ENCODE measurements around the gene PRMT7.
A peak's percentile ranks its signal among the peaks of the same experiment; 100 is the strongest.

PRMT7 gene

DNA sequence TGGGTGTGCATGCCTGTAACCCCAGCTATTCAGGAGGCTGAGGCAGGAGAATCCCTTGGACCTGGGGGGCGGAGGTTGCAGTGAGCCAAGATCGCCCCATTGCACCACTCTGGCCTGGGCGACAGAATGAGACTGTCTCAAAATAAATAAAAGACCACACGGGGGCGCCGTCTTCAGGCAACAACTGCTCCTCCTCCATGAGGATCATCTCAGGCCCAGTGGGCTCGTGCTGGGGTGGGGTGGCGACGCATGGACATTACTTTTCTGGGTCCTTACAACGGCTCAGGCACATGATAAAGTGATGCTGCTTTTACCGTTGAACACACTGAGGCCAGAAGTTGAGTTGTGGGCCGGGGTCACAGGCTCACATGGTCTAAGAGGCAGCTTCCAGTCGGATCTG, 56.2 kb downstream of the PRMT7 start:
- DNase-seq, result no peak

- DNase-seq, result no peak
These were observed 56.6 kb downstream of the PRMT7 start for GRCh38 chr16:68367440-68367839.

- no peak for DNase-seq
These were observed 57.1 kb downstream of the PRMT7 start for GRCh38 chr16:68367891-68368290.

GRCh38 chr16:68368301-68368888, 57.6 kb downstream of the PRMT7 start:
- DNase-seq, result no peak

DNA sequence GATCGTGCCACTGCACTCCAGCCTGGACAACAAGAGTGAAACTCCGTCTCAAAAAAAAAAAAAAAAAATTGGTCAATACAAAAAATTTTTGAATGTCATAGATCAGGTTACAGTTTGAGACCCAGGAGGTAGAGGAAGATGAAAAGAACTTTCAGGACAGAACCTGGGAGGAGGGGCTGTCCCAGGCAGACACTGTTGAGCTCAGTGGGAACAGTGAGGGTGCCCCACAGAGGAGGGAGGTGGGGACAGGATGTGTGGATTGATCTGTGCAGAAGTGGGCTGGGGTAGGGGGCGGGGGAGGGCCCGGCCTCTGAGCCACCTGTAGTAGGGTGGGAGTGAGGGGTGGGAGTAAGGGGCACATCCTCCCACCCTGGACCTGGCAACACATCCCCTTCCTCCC, 58.3 kb downstream of the PRMT7 start:
- no peak for DNase-seq

GRCh38 chr16:68369697-68370580, 59.1 kb downstream of the PRMT7 start:
- peak; percentile 76 for DNase-seq

GRCh38 chr16:68370581-68371275, 59.9 kb downstream of the PRMT7 start:
- peak; percentile 74 for DNase-seq

- DNase-seq, result no peak
These were observed 60.4 kb downstream of the PRMT7 start for GRCh38 chr16:68371276-68371651.

GRCh38 chr16:68371706-68372380, 61.0 kb downstream of the PRMT7 start:
- no peak for DNase-seq

GRCh38 chr16:68372381-68372720, 61.5 kb downstream of the PRMT7 start:
- no peak for DNase-seq

DNA sequence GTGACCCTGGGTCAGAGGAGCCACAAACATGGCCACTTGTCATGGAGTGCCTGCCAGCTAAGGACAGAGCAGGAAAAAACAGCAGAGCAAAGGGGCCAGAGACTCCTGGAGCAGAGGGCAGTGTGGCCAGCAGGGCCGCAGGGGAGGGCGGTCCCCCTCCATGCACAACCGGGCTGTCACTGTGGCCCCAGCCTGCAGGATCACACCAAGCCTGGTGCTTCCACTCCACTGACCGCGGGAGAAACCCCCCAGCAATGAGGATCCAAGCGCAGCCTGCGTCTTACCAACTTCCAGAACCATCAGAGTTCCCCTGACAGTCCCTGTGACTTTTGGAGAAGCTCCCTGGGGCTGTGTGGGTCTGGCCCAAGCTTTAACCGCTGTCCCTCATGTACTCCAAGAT, 62.0 kb downstream of the PRMT7 start:
- no peak for DNase-seq

- DNase-seq, result no peak
These were observed 62.9 kb downstream of the PRMT7 start for GRCh38 chr16:68373528-68374245.

DNA sequence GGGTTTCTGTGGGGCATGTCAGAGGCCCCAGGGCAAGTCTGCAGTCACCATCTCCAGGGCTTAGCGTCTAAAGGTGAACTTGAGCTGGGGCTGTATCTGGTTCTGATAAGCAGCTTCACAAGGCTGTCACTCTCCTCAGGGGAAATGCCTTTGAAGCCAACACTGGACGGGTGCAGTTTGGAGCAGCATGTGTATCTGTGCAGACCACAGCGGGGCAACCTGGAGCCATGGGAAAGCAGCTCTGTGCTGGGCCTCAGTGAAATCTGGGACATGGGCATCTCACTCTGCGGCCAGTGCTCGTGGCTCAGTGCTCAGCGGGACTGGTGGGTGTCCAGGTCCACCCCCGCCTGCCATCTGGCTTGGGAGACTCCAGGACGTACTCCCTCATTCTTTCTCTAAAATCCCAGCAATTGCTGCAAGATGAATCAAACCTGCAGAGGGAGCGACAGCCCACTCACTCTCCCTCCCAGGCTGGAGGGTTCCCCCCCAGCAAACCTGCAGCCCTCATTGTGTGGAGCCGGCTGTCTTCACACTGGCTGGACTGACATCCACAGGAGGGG, 63.5 kb downstream of the PRMT7 start:
- DNase-seq, result no peak

- DNase-seq, result no peak
These were observed 64.3 kb downstream of the PRMT7 start for GRCh38 chr16:68374961-68375660.

- DNase-seq, result no peak
These were observed 65.2 kb downstream of the PRMT7 start for GRCh38 chr16:68375801-68376536.

DNA sequence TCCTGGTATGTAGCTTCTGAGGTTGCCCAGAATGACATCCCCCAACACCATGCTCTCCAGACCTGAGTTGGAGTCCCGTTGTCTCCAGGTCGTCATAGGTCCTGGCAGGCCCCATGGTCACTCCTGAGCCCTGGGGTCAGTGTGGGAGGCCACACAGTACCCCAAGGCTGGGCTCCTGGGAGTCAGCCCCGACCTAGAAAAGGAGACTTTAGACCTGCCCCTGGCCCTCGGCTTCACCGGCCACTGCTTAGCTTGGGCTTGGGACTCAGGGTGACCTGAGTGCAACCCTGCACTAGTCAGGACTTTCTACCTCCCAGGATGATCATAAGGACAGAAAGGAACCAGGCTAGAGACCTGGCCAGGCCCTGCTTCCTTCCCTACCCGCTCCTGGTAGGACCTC, 65.8 kb downstream of the PRMT7 start:
- DNase-seq, result no peak

GRCh38 chr16:68377221-68377620, 66.4 kb downstream of the PRMT7 start:
- no peak for DNase-seq

- DNase-seq, result no peak
These were observed 67.0 kb downstream of the PRMT7 start for GRCh38 chr16:68377667-68378393.

DNA sequence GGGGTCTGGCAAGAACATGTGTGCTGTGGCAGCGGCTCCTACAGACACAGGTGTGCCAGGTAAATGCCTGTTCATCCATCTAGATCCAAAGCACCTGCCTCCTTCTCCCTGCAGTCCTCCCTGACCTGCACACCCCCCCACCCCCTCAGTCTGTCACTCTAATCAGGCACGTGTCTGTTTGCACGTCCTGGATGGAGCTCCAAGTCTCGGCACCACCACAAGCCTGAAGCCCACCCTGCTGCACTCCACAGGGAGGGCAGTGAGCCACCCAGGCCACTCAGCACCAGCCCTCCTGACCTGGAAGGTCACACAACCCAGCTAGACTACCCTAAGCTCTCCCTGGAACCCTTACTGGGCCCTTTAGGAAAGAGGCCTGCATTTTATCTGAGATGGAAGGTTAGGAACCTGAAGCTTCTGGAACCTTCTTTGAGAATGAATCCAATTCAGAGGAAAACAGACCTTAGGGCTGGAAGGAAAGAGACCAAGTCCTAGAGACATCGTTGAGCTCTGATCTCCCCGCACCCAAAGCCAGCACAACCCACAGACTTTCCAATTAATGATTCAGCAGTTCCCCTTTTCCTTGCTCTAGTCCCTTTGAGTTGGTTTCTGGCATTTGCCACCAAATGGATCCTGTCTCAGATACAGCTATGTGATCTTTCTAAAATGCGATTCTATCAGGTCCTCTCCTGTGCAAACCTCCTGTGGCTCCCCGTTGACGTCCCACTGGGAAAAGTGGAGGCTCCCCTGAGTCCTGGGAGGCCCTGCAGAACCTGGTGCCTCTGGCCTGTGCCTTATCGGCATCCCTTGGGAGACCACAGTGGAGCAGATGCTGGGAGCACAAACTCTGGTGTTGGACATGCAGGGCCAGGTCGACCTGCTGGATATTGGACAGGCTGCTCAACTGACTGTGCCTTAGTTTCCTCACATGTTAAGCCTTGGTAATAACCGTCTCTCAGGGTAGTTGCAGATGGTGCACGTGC, 67.9 kb downstream of the PRMT7 start:
- DNase-seq, result no peak

Measured in activated CD8-positive, alpha-beta memory T cell treated with anti-CD3 and anti-CD28 coated beads for 24 hours (primary cell).